Right atrium auricular region (tissue), 2 donors: ENCODE measurements around the gene HOXB8. TPM values are rescaled to one million over a fixed set of nuclear protein-coding genes. Genes with fewer than 3 reads are reported as not detected.

Source experiments
- DNase-seq: peaks from one replicate; pipeline ENCODE4 v3.0.0-alpha.2; 2019; ENCODE audit warnings: low spot score
- H3K27ac ChIP-seq, 2 donors: fragments of 200-600 bp; sonication (generic); 1 replicate in 1 of 2; 2 replicates in 1 of 2; pipeline ENCODE4 v1.5.1; 2016 to 2019
- H3K27me3 ChIP-seq, 2 donors: fragments of 200-600 bp; sonication (generic); one replicate each; pipeline versions ENCODE4 v1.5.1 to v1.6.0; 2017 to 2019
- H3K36me3 ChIP-seq: fragments of 200-600 bp; sonication (generic); one replicate; pipeline ENCODE4 v1.5.1; 2016
- H3K4me1 ChIP-seq, 2 donors: fragments of 200-600 bp; sonication (generic); one replicate each; pipeline versions ENCODE4 v1.5.1 to v1.6.0; 2017 to 2019
- H3K4me3 ChIP-seq, 2 donors: fragments of 200-600 bp; sonication (generic); 1 replicate in 1 of 2; 2 replicates in 1 of 2; pipeline ENCODE4 v1.5.1; 2017 to 2019; ENCODE audit warnings: mild to moderate bottlenecking in 1 of 2, moderate library complexity in 1 of 2
- H3K9me3 ChIP-seq, 2 donors: fragments of 200-600 bp; sonication (generic); one replicate each; pipeline ENCODE4 v1.5.1; 2019
- CTCF ChIP-seq, 2 donors: fragments of 200-600 bp; sonication (generic); IDR thresholded peaks; one replicate each; pipeline ENCODE4 v1.5.1; 2019; ENCODE audit warnings: antibody characterized with exemption in 2 of 2
- total RNA-seq, 2 donors: library from RNA; depleted of rRNA; stranded (reverse); fragments of >200 nt; gene quantifications; one replicate each; pipeline ENCODE4 v1.1.0, GENCODE V29; 2016

The HOXB8 gene
- total RNA-seq, 2 donors from 2014 or later = not detected

DNA sequence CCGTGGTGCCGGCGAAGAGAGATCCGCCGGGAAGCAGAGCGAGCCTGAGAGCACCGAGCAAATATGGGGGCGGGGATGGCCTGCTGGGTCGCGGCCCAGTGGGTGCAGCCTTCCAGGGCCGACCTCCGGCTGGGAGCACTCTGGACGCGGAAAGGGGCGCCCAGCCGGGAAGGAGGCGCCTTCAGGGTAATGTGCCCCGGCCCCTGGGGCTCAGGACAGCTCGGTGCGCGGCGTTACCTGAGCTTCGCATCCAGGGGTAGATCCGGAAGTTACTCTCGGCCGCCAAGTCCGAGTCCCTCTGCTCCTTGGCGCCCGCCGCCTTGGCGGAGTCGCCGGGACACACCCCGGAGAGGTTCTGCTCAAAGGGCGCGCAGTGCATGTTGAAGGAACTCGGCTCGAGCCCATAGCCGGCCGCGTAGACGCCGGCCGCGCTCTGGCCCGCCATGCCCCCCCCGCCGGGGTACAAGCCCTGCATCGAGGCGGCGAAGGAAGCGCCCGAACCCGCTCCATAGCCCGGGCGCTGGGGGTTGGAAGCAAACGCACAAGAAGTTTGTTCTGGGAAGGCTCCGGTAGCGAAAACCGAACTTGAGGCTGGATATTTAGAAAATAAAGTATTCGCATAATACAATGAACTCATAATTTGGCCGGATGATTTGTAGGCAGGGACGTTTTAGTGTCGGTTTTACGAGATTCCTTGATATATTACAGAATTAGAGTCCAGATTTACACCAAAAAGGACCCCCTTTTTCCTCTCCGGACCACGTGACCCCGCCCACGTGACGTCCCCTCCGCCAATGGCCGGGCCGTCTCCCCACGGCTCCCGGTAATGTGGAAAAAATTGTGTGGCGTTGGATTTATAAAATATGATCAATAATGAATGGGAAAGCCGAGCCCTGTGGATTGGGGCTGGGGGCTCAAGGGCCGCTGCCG lies 4.5 kb downstream of the HOXB8 start, which contains the start of gene HOXB7:
Gene HOXB7 (minus strand): TSS at position 736 of the 930 bp plus-strand sequence. CDS start 99 bp downstream, at position 637.
- no peak for DNase-seq
- Histone ChIP-seq H3K36me3 (no peaks in the 10 kb centered on the region), H3K4me1 (peaks cover 0 to 47% of the 10 kb centered on the region in 2 donors), H3K27ac (peak within 1 kb of the TSS in 1 of 2 donors; percentile 10), H3K4me3 (peak within 1 kb of the TSS; percentile 15 to 49), H3K27me3 (peaks cover 71 to 82% of the 10 kb centered on the region in 2 donors), H3K9me3 (no peaks in the 10 kb centered on the region)
- TF ChIP-seq CTCF (IDR thresholded peaks at IDR 0.05) = no peak

DNA sequence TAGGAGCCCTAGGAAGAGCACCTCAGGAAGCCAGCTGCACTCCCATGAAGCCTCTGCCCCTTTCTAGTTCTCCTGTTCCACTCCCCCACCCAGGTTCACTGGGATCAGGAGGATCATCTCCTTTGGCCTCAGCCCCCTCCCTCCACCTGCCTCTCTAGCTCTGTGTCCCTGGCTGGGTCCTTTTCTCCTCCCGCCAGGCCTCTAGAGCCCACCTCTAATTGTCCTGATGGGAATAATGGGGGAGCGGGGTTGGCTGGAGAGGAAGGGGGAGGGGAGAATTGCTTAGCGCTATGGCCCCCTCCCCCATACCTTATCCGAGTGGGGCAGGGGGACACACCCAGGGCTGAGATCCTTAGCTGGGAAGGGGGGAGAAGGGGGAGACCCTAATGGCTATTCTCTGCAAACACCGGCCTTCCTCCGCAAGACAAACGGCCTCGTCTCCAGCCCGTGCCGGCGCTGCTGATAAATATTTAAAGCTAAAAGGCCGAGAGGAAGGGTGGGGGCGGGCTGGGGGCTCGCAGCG lies 5.3 kb downstream of the HOXB8 start:
- TF ChIP-seq CTCF (IDR thresholded peaks at IDR 0.05) = no peak
- no peaks in the 10 kb centered on the region for H3K36me3 ChIP-seq
- peaks cover 0 to 47% of the 10 kb centered on the region in 2 donors for H3K4me1 ChIP-seq
- peak overlapping the region in 1 of 2 donors; percentile 49 for H3K4me3 ChIP-seq
- DNase-seq = no peak
- no peak overlapping the region for H3K27ac ChIP-seq
- peaks cover 71 to 89% of the 10 kb centered on the region in 2 donors for H3K27me3 ChIP-seq
- no peaks in the 10 kb centered on the region for H3K9me3 ChIP-seq

- no peaks in the 10 kb centered on the region for H3K9me3 ChIP-seq
- no peaks in the 10 kb centered on the region for H3K36me3 ChIP-seq
- no peak for TF ChIP-seq CTCF (IDR thresholded peaks at IDR 0.05)
- no peak overlapping the region for H3K4me3 ChIP-seq
- H3K27me3 ChIP-seq = peaks cover 70 to 88% of the 10 kb centered on the region in 2 donors
- no peak overlapping the region for H3K27ac ChIP-seq
- DNase-seq = no peak
- H3K4me1 ChIP-seq = peaks cover 0 to 40% of the 10 kb centered on the region in 2 donors
Observed at GRCh38 chr17:48609033-48609432, 6.1 kb downstream of the HOXB8 start.

DNA sequence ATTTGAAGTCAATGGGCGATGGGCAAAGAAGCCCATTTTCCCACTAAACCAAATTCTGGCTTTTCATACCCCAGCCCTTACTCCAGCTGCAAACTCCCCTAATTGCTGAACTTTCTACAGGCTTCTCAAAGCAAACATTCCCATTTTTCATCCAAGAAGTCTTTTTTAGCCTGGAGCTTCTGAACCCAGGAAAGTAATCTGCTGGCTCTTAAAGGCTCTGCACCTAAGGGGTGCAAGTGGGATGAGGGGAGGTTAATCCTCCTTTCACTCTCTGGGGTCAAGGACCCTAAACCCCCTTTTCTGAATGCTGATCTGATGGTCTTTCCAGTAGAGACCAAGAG lies 6.6 kb downstream of the HOXB8 start:
- no peak for TF ChIP-seq CTCF (IDR thresholded peaks at IDR 0.05)

DNA sequence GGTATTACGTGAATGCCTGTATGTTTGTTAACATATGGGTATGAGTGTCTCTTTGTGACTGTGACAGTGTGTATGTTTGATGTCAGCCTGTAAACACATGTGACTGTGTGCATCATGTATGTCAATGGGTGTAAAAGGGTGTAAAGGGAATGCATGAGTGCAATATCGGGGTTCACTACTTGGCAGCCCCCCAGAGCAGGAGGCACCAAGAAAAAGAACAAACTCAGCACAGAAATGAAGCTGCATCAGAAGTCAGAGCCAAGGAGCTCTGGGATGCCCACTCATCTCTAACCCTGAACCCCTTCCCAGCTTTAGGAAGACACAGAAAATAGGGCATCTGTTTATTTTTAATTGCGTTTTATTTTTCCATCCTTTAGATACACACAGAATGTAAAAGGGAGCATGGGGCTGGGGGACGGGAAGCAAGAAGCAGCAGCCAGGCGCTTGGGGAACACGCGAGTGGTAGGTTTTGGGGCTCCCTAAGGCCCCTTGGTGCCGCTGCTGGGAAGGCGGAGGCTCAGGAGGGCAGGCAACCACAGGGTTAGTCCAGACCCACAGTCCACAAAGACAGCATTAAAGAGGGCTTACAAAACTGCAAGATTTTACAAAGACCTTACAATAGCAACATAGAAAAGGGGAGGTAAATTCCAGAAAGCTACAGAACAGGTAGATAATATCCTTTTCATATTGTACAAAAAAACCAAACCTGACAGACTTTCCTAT lies 8.0 kb downstream of the HOXB8 start:
- Histone ChIP-seq H3K27me3 (peaks cover 73 to 89% of the 10 kb centered on the region in 2 donors), H3K27ac (no peak overlapping the region), H3K4me1 (peaks cover 0 to 28% of the 10 kb centered on the region in 2 donors), H3K4me3 (no peak overlapping the region), H3K36me3 (no peaks in the 10 kb centered on the region), H3K9me3 (peaks cover 0 to 4% of the 10 kb centered on the region in 2 donors)
- TF ChIP-seq CTCF (IDR thresholded peaks at IDR 0.05) = no peak
- no peak for DNase-seq

More for the DNA sequence above, 6.6 kb downstream of the HOXB8 start:
- H3K27ac ChIP-seq = no peak overlapping the region
- H3K4me3 ChIP-seq = no peak overlapping the region
- H3K4me1 ChIP-seq = peaks cover 0 to 35% of the 10 kb centered on the region in 2 donors
- peaks cover 71 to 88% of the 10 kb centered on the region in 2 donors for H3K27me3 ChIP-seq
- no peak for DNase-seq
- no peaks in the 10 kb centered on the region for H3K36me3 ChIP-seq
- H3K9me3 ChIP-seq = no peaks in the 10 kb centered on the region
